ENCODE results near the gene ADCY4.

The ADCY4 gene

GRCh38 chr14:24315243-24315806, 19.5 kb downstream of the ADCY4 start:
- no peak for DNase-seq (ENCODE audit: low spot score)

- no peak for DNase-seq (ENCODE audit: low spot score)
Observed at GRCh38 chr14:24314377-24315193, 20.3 kb downstream of the ADCY4 start.

- no peak for DNase-seq (ENCODE audit: low spot score)
Observed at GRCh38 chr14:24313913-24314312, 21.0 kb downstream of the ADCY4 start.

GRCh38 chr14:24312736-24313507, 21.9 kb downstream of the ADCY4 start:
- no peak for DNase-seq (ENCODE audit: low spot score)

- no peak for DNase-seq (ENCODE audit: low spot score)
Observed at GRCh38 chr14:24311837-24312615, 22.8 kb downstream of the ADCY4 start.

- DNase-seq (ENCODE audit: low spot score) = peak; percentile 65
Observed at GRCh38 chr14:24310646-24311604, 23.9 kb downstream of the ADCY4 start, which contains the start of gene LTB4R. Gene LTB4R (plus strand): TSS chr14:24311502. CDS start chr14:24315652, 4,150 bp downstream.

- DNase-seq (ENCODE audit: low spot score) = no peak
Observed at GRCh38 chr14:24310265-24310645, 24.6 kb downstream of the ADCY4 start.

- DNase-seq (ENCODE audit: low spot score) = no peak
Observed at GRCh38 chr14:24309538-24310264, 25.2 kb downstream of the ADCY4 start, which contains the start of gene LTB4R2. Gene LTB4R2 (plus strand): TSS chr14:24310140. CDS start chr14:24310665, 525 bp downstream.

GRCh38 chr14:24308342-24309124, 26.3 kb downstream of the ADCY4 start:
- DNase-seq (ENCODE audit: low spot score) = no peak

- DNase-seq (ENCODE audit: low spot score) = peak; percentile 73
Observed at GRCh38 chr14:24307575-24308341, 27.1 kb downstream of the ADCY4 start, which contains the start of gene CIDEB. Gene CIDEB (minus strand): TSS chr14:24307977. CDS start chr14:24307858, 119 bp downstream.

- DNase-seq (ENCODE audit: low spot score) = no peak
Observed at GRCh38 chr14:24307156-24307574, 27.7 kb downstream of the ADCY4 start.

GRCh38 chr14:24304019-24304387, 30.9 kb downstream of the ADCY4 start:
- DNase-seq (ENCODE audit: low spot score) = no peak

- no peak for DNase-seq (ENCODE audit: low spot score)
Observed at GRCh38 chr14:24300326-24300980, 34.4 kb downstream of the ADCY4 start.

- DNase-seq (ENCODE audit: low spot score) = peak; percentile 92
Observed at GRCh38 chr14:24299255-24300191, 35.3 kb downstream of the ADCY4 start, which contains the start of the genes DHRS1 and NOP9. Gene DHRS1 (minus strand): TSS chr14:24299780. CDS start chr14:24299106, 674 bp downstream. Gene NOP9 (plus strand): TSS chr14:24299850. CDS start chr14:24299955, 105 bp downstream.

GRCh38 chr14:24298892-24299254, 36.0 kb downstream of the ADCY4 start:
- no peak for DNase-seq (ENCODE audit: low spot score)

- peak; percentile 41 for DNase-seq (ENCODE audit: low spot score)
Observed at GRCh38 chr14:24297190-24297964, 37.5 kb downstream of the ADCY4 start.
